Coronary artery (tissue), 2 donors: ENCODE data around the gene TMC8.

Experiments used
- DNase-seq: peaks from one replicate; pipeline ENCODE4 v3.0.0-alpha.2; 2017; ENCODE audit warnings: low spot score
- H3K27ac ChIP-seq, 2 donors: fragments of 200-600 bp; sonication (generic); one replicate each; pipeline ENCODE4 v1.5.1; 2016 to 2019
- H3K4me3 ChIP-seq: fragments of 200-600 bp; sonication (generic); 2 replicates; pipeline ENCODE4 v1.5.1; 2016; ENCODE audit warnings: mild to moderate bottlenecking, moderate library complexity
- TF ChIP-seq, protein P1 (sequence below): fragments of 200-600 bp; sonication (generic); IDR thresholded peaks from one replicate; pipeline ENCODE4 v1.5.1; 2019; ENCODE audit warnings: antibody characterized with exemption

The TMC8 gene

DNA sequence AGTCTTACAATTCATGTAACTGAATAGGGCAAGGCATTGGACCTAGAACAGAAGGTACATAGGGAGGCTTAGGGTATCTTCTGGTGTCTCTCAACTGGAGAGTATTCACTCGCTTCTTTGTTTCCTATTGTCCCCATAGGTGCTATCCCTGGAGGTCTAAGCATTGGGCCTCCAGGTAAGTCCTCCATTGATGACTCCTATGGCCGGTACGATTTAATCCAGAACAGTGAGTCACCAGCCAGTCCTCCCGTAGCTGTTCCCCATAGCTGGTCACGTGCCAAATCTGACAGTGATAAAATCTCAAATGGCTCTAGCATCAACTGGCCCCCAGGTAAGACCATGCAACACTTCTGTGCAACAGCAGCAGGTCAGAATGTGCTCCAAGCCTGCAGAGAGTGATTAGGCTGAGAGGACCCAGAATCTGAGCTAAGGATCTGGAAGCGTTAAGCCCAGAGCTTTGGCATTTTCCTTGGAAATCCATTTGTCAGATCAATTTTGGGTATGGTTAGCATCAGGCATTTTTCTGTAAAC is 37.7 kb upstream of the TMC8 start:
- TF ChIP-seq, protein P1, sequence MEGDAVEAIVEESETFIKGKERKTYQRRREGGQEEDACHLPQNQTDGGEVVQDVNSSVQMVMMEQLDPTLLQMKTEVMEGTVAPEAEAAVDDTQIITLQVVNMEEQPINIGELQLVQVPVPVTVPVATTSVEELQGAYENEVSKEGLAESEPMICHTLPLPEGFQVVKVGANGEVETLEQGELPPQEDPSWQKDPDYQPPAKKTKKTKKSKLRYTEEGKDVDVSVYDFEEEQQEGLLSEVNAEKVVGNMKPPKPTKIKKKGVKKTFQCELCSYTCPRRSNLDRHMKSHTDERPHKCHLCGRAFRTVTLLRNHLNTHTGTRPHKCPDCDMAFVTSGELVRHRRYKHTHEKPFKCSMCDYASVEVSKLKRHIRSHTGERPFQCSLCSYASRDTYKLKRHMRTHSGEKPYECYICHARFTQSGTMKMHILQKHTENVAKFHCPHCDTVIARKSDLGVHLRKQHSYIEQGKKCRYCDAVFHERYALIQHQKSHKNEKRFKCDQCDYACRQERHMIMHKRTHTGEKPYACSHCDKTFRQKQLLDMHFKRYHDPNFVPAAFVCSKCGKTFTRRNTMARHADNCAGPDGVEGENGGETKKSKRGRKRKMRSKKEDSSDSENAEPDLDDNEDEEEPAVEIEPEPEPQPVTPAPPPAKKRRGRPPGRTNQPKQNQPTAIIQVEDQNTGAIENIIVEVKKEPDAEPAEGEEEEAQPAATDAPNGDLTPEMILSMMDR: no peak
- H3K4me3 ChIP-seq: no peak overlapping the region
- H3K27ac ChIP-seq: no peak overlapping the region
- no peak for DNase-seq

DNA sequence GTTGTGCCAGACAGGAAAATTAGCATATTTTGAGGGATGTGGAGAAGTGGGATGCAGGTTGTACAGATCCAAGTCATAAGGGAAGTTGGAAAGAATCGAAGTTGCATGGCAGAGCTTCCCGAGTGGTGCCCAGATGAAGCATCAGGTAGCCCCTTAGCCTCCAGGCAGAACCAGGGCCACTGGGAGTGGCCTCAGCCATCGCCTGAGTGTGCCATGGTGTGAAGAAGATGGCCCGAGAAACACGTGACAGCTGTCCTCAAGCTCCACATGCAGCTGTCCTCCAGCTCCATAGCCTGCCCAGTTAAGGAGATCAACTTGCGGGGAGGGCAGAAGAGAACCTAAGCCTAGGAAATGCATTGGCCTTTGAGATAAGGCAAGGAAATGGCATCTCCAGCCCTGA is 35.5 kb upstream of the TMC8 start:
- DNase-seq: no peak
- TF ChIP-seq, protein P1: no peak
- Histone ChIP-seq H3K4me3 (no peak overlapping the region), H3K27ac (no peak overlapping the region)

DNA sequence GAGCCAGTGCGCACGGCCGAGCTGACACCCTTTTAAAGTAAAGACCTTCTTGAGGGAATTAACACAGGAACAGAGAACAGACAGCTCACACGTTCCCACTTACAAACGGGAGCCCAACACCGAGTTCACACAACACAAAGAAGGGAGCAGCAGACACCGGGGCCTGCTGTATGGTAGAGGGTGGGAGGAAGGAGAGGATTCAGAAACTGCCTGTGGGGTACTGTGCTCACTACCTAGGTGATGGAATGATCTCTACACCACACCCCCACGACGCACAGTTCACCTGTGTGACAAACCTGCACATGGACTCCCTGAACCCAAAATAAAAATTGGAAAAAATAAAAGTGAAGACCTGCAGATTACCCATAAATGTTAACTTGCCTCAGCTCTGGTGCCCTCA is 34.5 kb upstream of the TMC8 start:
- Histone ChIP-seq H3K4me3 (no peak overlapping the region), H3K27ac (no peak overlapping the region)
- TF ChIP-seq, protein P1: no peak
- DNase-seq: no peak

DNA sequence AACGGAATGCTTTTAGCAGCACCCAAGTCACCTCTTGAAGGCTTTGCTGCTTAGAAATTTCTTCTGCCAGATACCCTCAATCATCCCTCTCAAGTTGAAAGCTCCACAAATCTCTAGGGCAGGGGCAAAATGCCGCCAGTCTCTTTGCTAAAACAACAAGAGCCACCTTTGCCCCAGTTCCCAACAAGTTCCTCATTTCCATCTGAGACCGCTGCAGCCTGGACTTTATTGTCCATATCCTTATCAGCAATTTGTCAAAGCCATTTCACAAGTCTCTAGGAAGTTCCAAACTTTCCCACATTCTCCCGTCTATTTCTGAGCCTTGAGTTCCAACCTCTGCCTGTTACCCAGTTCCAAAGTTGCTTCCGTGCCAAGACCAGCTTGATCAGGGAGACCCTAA is 29.5 kb upstream of the TMC8 start:
- Histone ChIP-seq H3K27ac (no peak overlapping the region), H3K4me3 (no peak overlapping the region)
- no peak for DNase-seq
- TF ChIP-seq, protein P1: no peak

DNA sequence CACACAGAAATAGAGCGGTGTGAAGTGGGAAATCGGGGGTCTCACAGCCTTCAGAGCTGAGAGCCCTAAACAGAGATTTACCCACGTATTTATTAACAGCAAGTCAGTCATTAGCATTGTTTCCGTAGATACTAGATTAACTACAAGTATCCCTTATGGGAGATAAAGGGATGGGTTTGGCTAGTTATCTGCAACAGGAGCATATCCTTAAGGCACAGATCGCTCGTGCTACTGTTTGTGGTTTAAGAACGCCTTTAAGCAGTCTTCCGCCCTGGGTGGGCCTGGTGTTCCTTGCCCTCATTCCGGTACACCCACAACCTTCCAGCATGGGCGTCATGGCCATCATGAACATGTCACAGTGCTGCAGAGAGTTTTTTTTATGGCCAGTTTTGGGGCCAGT is 29.0 kb upstream of the TMC8 start:
- DNase-seq: no peak
- TF ChIP-seq, protein P1: no peak
- H3K4me3 ChIP-seq: no peak overlapping the region
- no peak overlapping the region for H3K27ac ChIP-seq

DNA sequence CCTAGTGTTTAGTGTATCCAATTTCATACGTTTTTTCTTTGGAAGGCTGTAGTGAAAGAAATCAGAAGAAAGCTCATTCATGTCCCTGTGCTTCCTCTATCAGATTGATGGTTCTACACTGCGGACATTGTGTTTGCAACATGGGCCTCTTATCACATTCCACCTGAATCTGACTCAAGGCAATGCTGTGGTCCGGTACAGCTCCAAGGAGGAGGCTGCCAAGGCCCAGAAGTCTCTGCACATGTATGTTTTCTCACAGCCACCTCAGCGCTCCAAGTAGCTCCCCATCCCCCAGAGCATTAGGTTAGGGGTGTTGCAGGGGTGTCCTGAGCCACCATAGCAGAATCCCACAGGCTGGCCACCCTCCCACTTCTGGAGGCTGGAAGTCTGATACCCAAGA is 27.3 kb upstream of the TMC8 start:
- Histone ChIP-seq H3K4me3 (no peak overlapping the region), H3K27ac (no peak overlapping the region)
- TF ChIP-seq, protein P1: no peak
- DNase-seq: no peak

DNA sequence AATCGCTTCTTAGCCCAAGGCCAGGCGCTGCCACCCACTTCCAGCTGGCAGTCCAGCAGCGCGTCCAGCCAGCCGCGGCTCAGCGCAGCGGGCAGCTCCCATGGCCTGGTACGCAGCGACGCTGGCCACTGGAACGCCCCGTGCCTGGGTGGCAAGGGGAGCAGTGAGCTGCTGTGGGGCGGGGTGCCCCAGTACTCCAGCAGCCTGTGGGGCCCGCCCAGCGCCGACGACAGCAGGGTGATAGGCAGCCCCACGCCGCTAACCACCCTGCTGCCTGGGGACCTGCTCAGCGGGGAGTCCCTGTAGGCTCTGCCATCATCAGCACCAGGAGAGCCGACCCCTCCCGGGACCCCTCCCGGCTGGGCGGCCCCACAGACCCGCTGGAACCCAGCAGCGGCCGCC is 26.0 kb upstream of the TMC8 start:
- Histone ChIP-seq H3K27ac (no peak overlapping the region), H3K4me3 (no peak overlapping the region)
- TF ChIP-seq, protein P1: no peak
- no peak for DNase-seq
